HT1080 (cell line): ENCODE data around the gene DDX55. TPM values are rescaled to one million over a fixed set of nuclear protein-coding genes. Genes with fewer than 3 reads are reported as not detected.
"Not testable (repeated sequence)": the region's sequence is repeated elsewhere in the genome, so short reads cannot be mapped to it uniquely, and the experiment has no call there.

ENCODE experiments used
- DNase-seq: peaks from one replicate; pipeline ENCODE4 v3.0.0-alpha.2; 2015; ENCODE audit warnings: low read depth
- polyA plus RNA-seq, 2 experiments: library from polyadenylated mRNA; depleted of rRNA; stranded (reverse); fragments of >200 nt; gene quantifications; 2 replicates each; pipeline ENCODE4 v1.2.3, GENCODE V29; 2015
- total RNA-seq: library from RNA; depleted of rRNA; stranded (reverse); fragments of >200 nt; shearing (Covaris generic); gene quantifications from 2 replicates; pipeline ENCODE4 v1.2.3, GENCODE V29; 2014; rRNA removed

DDX55 gene
- 35.5 and 41.7 TPM in 2 replicates for total RNA-seq
- 22.8 and 27.5 TPM in 2 replicates for polyA plus RNA-seq (2015; cell fraction: cytosol; rRNA removed)
- 89.8 and 101 TPM in 2 replicates for polyA plus RNA-seq (2015; cell fraction: nucleus; rRNA removed)

- DNase-seq = peak; percentile 73
These were observed at the start of gene DDX55 for GRCh38 chr12:123601602-123602489. Gene DDX55, plus strand, starts transcription at chr12:123602099. Its CDS starts 50 bp downstream, at chr12:123602149.

- not testable (repeated sequence) for DNase-seq
These were observed 47.8 kb upstream of the DDX55 start for GRCh38 chr12:123554136-123554535.

GRCh38 chr12:123554843-123555242, 47.1 kb upstream of the DDX55 start:
- DNase-seq = not testable (repeated sequence)

GRCh38 chr12:123558487-123558886, 43.4 kb upstream of the DDX55 start:
- DNase-seq = not testable (repeated sequence)

- no peak for DNase-seq
These were observed 42.4 kb upstream of the DDX55 start for GRCh38 chr12:123559468-123559867.

- DNase-seq = peak; percentile 71
These were observed 30.5 kb upstream of the DDX55 start for GRCh38 chr12:123571343-123571813.

- DNase-seq = no peak
These were observed 29.5 kb upstream of the DDX55 start for GRCh38 chr12:123572391-123572790.

GRCh38 chr12:123573870-123574269, 28.0 kb upstream of the DDX55 start:
- DNase-seq = no peak

GRCh38 chr12:123576611-123577010, 25.3 kb upstream of the DDX55 start:
- DNase-seq = no peak

GRCh38 chr12:123578243-123578642, 23.7 kb upstream of the DDX55 start:
- DNase-seq = no peak

GRCh38 chr12:123578829-123579228, 23.1 kb upstream of the DDX55 start:
- DNase-seq = not testable (repeated sequence)

GRCh38 chr12:123580772-123581171, 21.1 kb upstream of the DDX55 start:
- no peak for DNase-seq

GRCh38 chr12:123591702-123592481, 10.0 kb upstream of the DDX55 start:
- DNase-seq = peak; percentile 24

- no peak for DNase-seq
These were observed 6.2 kb upstream of the DDX55 start for GRCh38 chr12:123595729-123596128.

GRCh38 chr12:123597100-123597499, 4.8 kb upstream of the DDX55 start:
- no peak for DNase-seq

GRCh38 chr12:123598522-123598921, 3.4 kb upstream of the DDX55 start:
- no peak for DNase-seq

GRCh38 chr12:123599310-123599709, 2.6 kb upstream of the DDX55 start:
- DNase-seq = no peak

- no peak for DNase-seq
These were observed 2.2 kb upstream of the DDX55 start for GRCh38 chr12:123599721-123600120.

- DNase-seq = no peak
These were observed 824 bp downstream of the DDX55 start for GRCh38 chr12:123602651-123603195.

- DNase-seq = not testable (repeated sequence)
These were observed 1.6 kb downstream of the DDX55 start for GRCh38 chr12:123603495-123603894.

GRCh38 chr12:123607756-123608155, 5.9 kb downstream of the DDX55 start:
- DNase-seq = no peak

- no peak for DNase-seq
These were observed 6.3 kb downstream of the DDX55 start for GRCh38 chr12:123608182-123608581.
